Coronary artery (tissue), 2 donors: ENCODE data around the gene LMO3.

Source experiments
- DNase-seq: peaks from one replicate; pipeline ENCODE4 v3.0.0-alpha.2; 2017; ENCODE audit warnings: low spot score
- H3K27ac ChIP-seq, 2 donors: fragments of 200-600 bp; sonication (generic); one replicate each; pipeline ENCODE4 v1.5.1; 2016 to 2019
- H3K4me3 ChIP-seq: fragments of 200-600 bp; sonication (generic); 2 replicates; pipeline ENCODE4 v1.5.1; 2016; ENCODE audit warnings: mild to moderate bottlenecking, moderate library complexity
- CTCF ChIP-seq: fragments of 200-600 bp; sonication (generic); IDR thresholded peaks from one replicate; pipeline ENCODE4 v1.5.1; 2019; ENCODE audit warnings: antibody characterized with exemption

LMO3 gene

GRCh38 chr12:16613199-16613598, 7.2 kb upstream of the LMO3 start:
- Histone ChIP-seq H3K4me3 (no peak overlapping the region), H3K27ac (no peak overlapping the region)
- DNase-seq: no peak
- no peak for TF ChIP-seq CTCF

GRCh38 chr12:16612647-16613046, 6.7 kb upstream of the LMO3 start:
- no peak for TF ChIP-seq CTCF
- no peak overlapping the region for H3K27ac ChIP-seq
- H3K4me3 ChIP-seq: peak overlapping the region; percentile 1
- DNase-seq: no peak

GRCh38 chr12:16611146-16611545, 5.2 kb upstream of the LMO3 start:
- TF ChIP-seq CTCF: no peak
- H3K27ac ChIP-seq: peak overlapping the region; percentile 38 to 73
- DNase-seq: no peak
- peak overlapping the region; percentile 37 for H3K4me3 ChIP-seq

GRCh38 chr12:16610743-16611142, 4.8 kb upstream of the LMO3 start:
- Histone ChIP-seq H3K4me3 (peak overlapping the region; percentile 37), H3K27ac (peak overlapping the region in 1 of 2 donors; percentile 73)
- TF ChIP-seq CTCF: no peak
- no peak for DNase-seq

GRCh38 chr12:16610001-16610585, 4.1 kb upstream of the LMO3 start:
- TF ChIP-seq CTCF: no peak
- Histone ChIP-seq H3K27ac (peak overlapping the region in 1 of 2 donors; percentile 73), H3K4me3 (no peak overlapping the region)
- DNase-seq: no peak

- no peak for DNase-seq
These were observed 3.1 kb upstream of the LMO3 start for GRCh38 chr12:16608946-16609539.

More at GRCh38 chr12:16608946-16609539, 3.1 kb upstream of the LMO3 start:
- no peak for TF ChIP-seq CTCF
- H3K27ac ChIP-seq: peak overlapping the region in 1 of 2 donors; percentile 55
- H3K4me3 ChIP-seq: peak overlapping the region; percentile 57
